Transverse colon (tissue), 4 donors: Measurements from ENCODE around the gene OXLD1. TPM values are rescaled to one million over a fixed set of nuclear protein-coding genes. Genes with fewer than 3 reads are reported as not detected.

Experiments used
- DNase-seq: peaks from one replicate; pipeline ENCODE4 v3.0.0-alpha.2; 2019
- H3K27ac ChIP-seq, 4 donors: fragments of 200-600 bp; sonication (generic); 2 replicates each; pipeline ENCODE4 v1.5.1; 2016 to 2018; ENCODE audit warnings: inconsistent platforms in 4 of 4
- H3K27me3 ChIP-seq: fragments of 200-600 bp; sonication (generic); 2 replicates; pipeline ENCODE4 v1.5.1; 2017; ENCODE audit warnings: inconsistent platforms
- H3K36me3 ChIP-seq, 4 donors: fragments of 200-600 bp; sonication (generic); 2 replicates each; pipeline ENCODE4 v1.5.1; 2017 to 2019; ENCODE audit warnings: inconsistent platforms in 4 of 4
- H3K4me1 ChIP-seq, 4 donors: fragments of 200-600 bp; sonication (generic); 2 replicates each; pipeline ENCODE4 v1.5.1; 2017 to 2020; ENCODE audit warnings: inconsistent platforms in 4 of 4
- H3K4me3 ChIP-seq, 4 donors: fragments of 200-600 bp; sonication (generic); 1 replicate in 1 of 4; 2 replicates in 3 of 4; pipeline versions ENCODE4 v1.5.1 to v1.6.1; 2017 to 2019; ENCODE audit warnings: inconsistent platforms in 4 of 4
- H3K9me3 ChIP-seq, 2 donors: fragments of 200-600 bp; sonication (generic); 2 replicates each; pipeline ENCODE4 v1.5.1; 2017 to 2019; ENCODE audit warnings: inconsistent platforms in 2 of 2
- EP300 ChIP-seq: sonication (generic); formaldehyde crosslinking; IDR thresholded peaks from one replicate; pipeline ENCODE4 v1.6.1; 2017; ENCODE audit warnings: antibody characterized with exemption, low read depth
- POLR2A ChIP-seq: fragments of 450-650 bp; IDR thresholded peaks from one replicate; pipeline ENCODE4 v1.6.1; 2016; ENCODE audit warnings: antibody characterized with exemption, mild to moderate bottlenecking, moderate library complexity
- POLR2AphosphoS5 ChIP-seq, 3 donors: sonication (generic); formaldehyde crosslinking; IDR thresholded peaks; one replicate each; pipeline ENCODE4 v1.6.1; 2016; ENCODE audit warnings: antibody characterized with exemption in 3 of 3
- WGBS, 2 donors: methylation state at CpG; one replicate each; pipeline ENCODE4 v1.1.5; 2018; ENCODE audit warnings: low coverage in 1 of 2; 5-methylcytosine and 5-hydroxymethylcytosine counted together
- in situ Hi-C, 4 donors: fragments of 200-750 bp; cut with MboI; loops; one replicate each; pipeline versions ENCODE4 v1.15.0 to v1.15.1; 2017; ENCODE audit warnings: low sequenced_read_pairs in 3 of 4, low pct_ligation_motif_present in 1 of 4, low pct_unique_long_range_greater_than_20kb in 1 of 4
- intact Hi-C: fragments of 100-400 bp; cut with DNase I; formaldehyde crosslinking; loops from one replicate; pipeline ENCODE4 v1.15.1; 2023; ENCODE audit warnings: low total_unique reads
- total RNA-seq, 4 donors: library from RNA; depleted of rRNA; stranded (reverse); fragments of >200 nt; gene quantifications; one replicate each; pipeline ENCODE4 v1.1.0, GENCODE V29; 2016
- TF ChIP-seq, protein P1 (sequence below), 5 experiments: fragments of 200-600 bp in 3 of 5; fragments of 450-650 bp in 2 of 5; sonication (generic) in 3 of 5; IDR thresholded peaks; 1 replicate in 2 of 5; 2 replicates in 3 of 5; pipeline ENCODE4 v1.5.1; 2016 to 2017; ENCODE audit warnings: antibody characterized with exemption in 5 of 5, inconsistent platforms in 3 of 5, mild to moderate bottlenecking in 2 of 5, moderate library complexity in 1 of 5

OXLD1 gene
- total RNA-seq, 4 donors from 2014 or later: 21.4 to 63.6 (median 41.2) TPM

DNA sequence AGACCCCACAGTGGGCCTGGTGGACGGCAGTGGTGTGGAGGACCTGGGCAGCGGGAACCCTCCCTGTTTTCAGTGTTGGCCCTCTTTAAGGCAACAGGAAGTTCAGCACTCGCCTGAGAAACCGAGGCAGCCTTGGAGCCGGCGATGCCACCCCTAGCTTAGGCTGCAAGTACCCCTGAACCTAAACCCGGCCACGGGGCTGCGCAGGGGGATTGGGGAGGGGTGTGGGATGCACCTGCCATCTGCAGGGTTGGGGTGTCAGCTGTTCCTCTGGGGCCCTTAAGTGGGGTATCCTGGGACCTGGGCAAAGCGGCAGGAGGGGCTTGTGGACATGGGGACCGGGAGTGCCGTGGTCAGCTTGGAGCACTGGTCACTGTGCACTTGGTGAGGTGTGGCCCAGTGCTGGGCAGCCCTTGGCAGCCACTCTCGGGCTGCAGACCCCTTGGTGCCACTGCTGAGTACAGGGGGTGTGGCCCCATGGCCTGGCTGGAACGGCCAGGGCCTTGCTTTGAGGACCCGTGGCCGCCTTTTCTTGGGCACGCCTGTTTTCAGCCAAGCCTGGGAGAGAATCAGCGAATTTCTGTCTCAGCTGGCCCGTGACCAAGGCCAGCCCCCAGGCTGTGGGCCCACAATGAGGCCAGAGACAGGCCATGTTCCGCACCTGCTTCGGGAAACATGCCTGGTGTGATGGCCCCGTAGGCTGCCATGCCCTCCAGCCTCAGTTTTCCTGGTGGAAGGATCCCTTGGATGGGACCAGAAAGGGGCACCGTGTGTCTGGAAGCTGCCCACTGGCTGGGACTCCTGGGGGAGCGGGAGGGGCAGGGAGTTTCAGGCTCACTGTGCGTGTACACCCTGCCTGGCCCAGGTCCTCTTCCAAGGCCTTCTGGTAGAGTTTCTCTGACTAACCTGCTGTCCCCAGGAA lies 41.6 kb upstream of the OXLD1 start:
- 87% methylated on average over 25 of the region's 25 CpGs; no CpG with 5 or more reads in 1 of the 2 donors for WGBS, 2 donors
- Histone ChIP-seq H3K27ac (no peak overlapping the region), H3K9me3 (no peaks in the 10 kb centered on the region), H3K36me3 (peaks cover 0 to 11% (median 5%) of the 10 kb centered on the region in 4 donors), H3K4me1 (peaks cover 29 to 44% (median 40%) of the 10 kb centered on the region in 4 donors), H3K4me3 (no peak overlapping the region), H3K27me3 (no peaks in the 10 kb centered on the region)
- in situ Hi-C loops (no loop called here), intact Hi-C loops (no loop called here)
- DNase-seq: no peak
- TF ChIP-seq POLR2A (no peak), POLR2AphosphoS5 (IDR thresholded peaks at IDR 0.05) (no peak), EP300 (no peak)
- TF ChIP-seq, protein P1, sequence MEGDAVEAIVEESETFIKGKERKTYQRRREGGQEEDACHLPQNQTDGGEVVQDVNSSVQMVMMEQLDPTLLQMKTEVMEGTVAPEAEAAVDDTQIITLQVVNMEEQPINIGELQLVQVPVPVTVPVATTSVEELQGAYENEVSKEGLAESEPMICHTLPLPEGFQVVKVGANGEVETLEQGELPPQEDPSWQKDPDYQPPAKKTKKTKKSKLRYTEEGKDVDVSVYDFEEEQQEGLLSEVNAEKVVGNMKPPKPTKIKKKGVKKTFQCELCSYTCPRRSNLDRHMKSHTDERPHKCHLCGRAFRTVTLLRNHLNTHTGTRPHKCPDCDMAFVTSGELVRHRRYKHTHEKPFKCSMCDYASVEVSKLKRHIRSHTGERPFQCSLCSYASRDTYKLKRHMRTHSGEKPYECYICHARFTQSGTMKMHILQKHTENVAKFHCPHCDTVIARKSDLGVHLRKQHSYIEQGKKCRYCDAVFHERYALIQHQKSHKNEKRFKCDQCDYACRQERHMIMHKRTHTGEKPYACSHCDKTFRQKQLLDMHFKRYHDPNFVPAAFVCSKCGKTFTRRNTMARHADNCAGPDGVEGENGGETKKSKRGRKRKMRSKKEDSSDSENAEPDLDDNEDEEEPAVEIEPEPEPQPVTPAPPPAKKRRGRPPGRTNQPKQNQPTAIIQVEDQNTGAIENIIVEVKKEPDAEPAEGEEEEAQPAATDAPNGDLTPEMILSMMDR (IDR thresholded peaks at IDR 0.05): no peak

DNA sequence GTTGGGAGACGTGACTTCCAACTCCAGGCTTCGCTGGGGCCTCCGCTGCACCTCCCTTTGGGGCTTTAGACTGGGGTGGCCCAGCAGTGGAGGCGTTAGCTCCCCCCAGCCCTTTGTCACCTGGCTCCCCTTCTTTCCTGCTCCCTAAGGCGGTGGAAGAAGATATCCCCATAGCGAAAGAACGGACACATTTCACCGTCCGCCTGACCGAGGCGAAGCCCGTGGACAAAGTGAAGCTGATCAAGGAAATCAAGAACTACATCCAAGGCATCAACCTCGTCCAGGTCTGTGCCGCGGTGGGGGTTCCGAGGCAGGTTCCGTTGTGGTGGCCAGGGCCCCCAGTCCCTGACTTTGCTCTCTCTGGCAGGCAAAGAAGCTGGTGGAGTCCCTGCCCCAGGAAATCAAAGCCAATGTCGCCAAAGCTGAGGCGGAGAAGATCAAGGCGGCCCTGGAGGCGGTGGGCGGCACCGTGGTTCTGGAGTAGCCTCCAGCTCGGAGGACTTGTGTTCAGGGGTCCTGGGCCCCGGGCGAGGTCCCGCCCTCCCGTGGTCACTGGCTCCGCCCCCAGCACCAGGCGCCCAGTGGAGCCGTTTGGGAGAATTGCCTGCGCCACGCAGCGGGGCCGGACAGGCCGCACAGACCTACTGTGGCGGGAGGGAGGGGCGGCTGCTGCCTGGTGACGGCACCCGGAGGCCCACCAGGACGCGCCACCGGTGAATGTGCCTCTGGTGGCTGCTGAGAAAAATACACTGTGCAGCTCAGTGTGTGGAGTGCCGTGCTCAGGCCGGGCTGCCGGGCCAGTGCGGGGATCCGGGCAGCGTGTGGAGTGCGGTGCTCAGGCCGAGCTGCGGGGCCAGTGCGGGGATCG lies 40.6 kb upstream of the OXLD1 start:
- H3K36me3 ChIP-seq: peaks cover 0 to 11% (median 5%) of the 10 kb centered on the region in 4 donors
- TF ChIP-seq EP300 (no peak), POLR2A (no peak), POLR2AphosphoS5 (IDR thresholded peaks at IDR 0.05) (no peak)
- TF ChIP-seq, protein P1 (IDR thresholded peaks at IDR 0.05): no peak

GRCh38 chr17:81706232-81706611 lies 39.8 kb upstream of the OXLD1 start:
- WGBS, 2 donors: 94% methylated on average over 17 of the region's 17 CpGs; no CpG with 5 or more reads in 1 of the 2 donors
- Histone ChIP-seq H3K27me3 (no peaks in the 10 kb centered on the region), H3K9me3 (no peaks in the 10 kb centered on the region), H3K4me3 (no peak overlapping the region), H3K27ac (no peak overlapping the region), H3K4me1 (peaks cover 35 to 48% (median 44%) of the 10 kb centered on the region in 4 donors), H3K36me3 (peaks cover 0 to 11% (median 5%) of the 10 kb centered on the region in 4 donors)
- intact Hi-C loops: no loop called here
- TF ChIP-seq POLR2A (no peak), EP300 (no peak)
- TF ChIP-seq, protein P1 (IDR thresholded peaks at IDR 0.05): no peak
- no peak for DNase-seq
- in situ Hi-C loops: no loop called here

More for the DNA sequence above, 40.6 kb upstream of the OXLD1 start:
- Histone ChIP-seq H3K27ac (no peak overlapping the region), H3K4me1 (peaks cover 29 to 48% (median 41%) of the 10 kb centered on the region in 4 donors), H3K9me3 (no peaks in the 10 kb centered on the region), H3K4me3 (no peak overlapping the region), H3K27me3 (no peaks in the 10 kb centered on the region)
- 92% methylated on average over 54 of the region's 54 CpGs; no CpG with 5 or more reads in 1 of the 2 donors for WGBS, 2 donors
- DNase-seq: no peak
- intact Hi-C loops (no loop called here), in situ Hi-C loops (no loop called here)
